ENCODE results near the gene MPRIP. TPM values are rescaled to one million over a fixed set of nuclear protein-coding genes. Genes with fewer than 3 reads are reported as not detected.
A peak's percentile ranks its signal among the peaks of the same experiment; 100 is the strongest.

MPRIP gene
- total and polyA plus RNA-seq, 8 donors: 80.2 to 518 (median 190) TPM

- intact Hi-C loops (cut with DNase I; ENCODE audit: low total_unique reads): no loop called here
- Histone ChIP-seq H3K9me3 (no peaks in the 10 kb centered on the region), H3K4me1 (peaks cover 40 to 58% (median 52%) of the 10 kb centered on the region in 4 donors), H3K4me3 (peak overlapping the region; percentile 53 to 79 (median 62)), H3K27me3 (no peaks in the 10 kb centered on the region), H3K27ac (peak overlapping the region; percentile 65 to 90 (median 77)), H3K36me3 (no peaks in the 10 kb centered on the region)
- TF ChIP-seq EP300 (IDR thresholded peaks at IDR 0.05) (no peak), POLR2AphosphoS5 (IDR thresholded peaks at IDR 0.05) (peak; percentile 49 to 77 (median 75)), CTCF (IDR thresholded peaks at IDR 0.05) (no peak)
- WGBS, 5 donors: 8 to 18% (median 9%) methylated on average over 19 to 44 of the region's 44 CpGs
- DNase-seq: peak; percentile 100
Measured at GRCh38 chr17:17041571-17042383, 480 bp upstream of the MPRIP start.

DNA sequence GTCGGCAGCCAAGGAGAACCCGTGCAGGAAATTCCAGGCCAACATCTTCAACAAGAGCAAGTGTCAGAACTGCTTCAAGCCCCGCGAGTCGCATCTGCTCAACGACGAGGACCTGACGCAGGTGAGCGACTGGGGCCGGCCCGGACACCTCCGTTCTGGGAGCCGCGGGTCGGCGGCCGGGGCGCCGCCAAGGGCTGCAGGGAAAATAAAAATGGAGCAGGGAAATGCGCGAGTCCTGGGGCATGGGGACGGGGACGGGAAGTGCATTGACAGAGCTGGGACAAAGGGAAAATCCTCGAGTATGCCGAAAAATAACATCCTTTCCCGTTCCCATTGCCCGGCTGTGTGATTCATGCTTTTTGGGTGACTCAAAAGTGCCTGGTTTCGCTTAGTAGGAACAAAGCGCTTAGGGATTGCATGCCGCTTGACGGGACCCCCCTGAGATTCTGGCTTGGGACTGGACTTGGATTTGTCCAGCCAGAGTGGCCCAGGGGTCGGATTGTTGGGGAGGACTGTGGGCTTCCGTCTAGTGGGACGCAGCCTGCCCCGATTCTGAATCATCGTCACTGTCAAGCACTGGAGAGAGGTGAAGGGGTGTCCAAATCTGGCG, 699 bp downstream of the MPRIP start:
- peak in 1 of 2 donors; percentile 55 for DNase-seq
- H3K4me1 ChIP-seq: peaks cover 51 to 64% (median 57%) of the 10 kb centered on the region in 4 donors

GRCh38 chr17:17043461-17044271, 1.4 kb downstream of the MPRIP start:
- DNase-seq: peak; percentile 23 to 52
- intact Hi-C loops (cut with DNase I; ENCODE audit: low total_unique reads): no loop called here
- H3K27me3 ChIP-seq: no peaks in the 10 kb centered on the region
- peak overlapping the region; percentile 66 to 79 (median 72) for H3K4me3 ChIP-seq
- TF ChIP-seq POLR2A (IDR thresholded peaks at IDR 0.05) (no peak), POLR2AphosphoS5 (IDR thresholded peaks at IDR 0.05) (peak in 1 of 3 donors; percentile 7)
- peak overlapping the region; percentile 80 to 91 (median 89) for H3K27ac ChIP-seq
- H3K4me1 ChIP-seq: peaks cover 51 to 71% (median 62%) of the 10 kb centered on the region in 4 donors
- no peaks in the 10 kb centered on the region for H3K36me3 ChIP-seq
- WGBS, 5 donors: 7 to 13% (median 9%) methylated on average over 19 of the region's 19 CpGs
- no peaks in the 10 kb centered on the region for H3K9me3 ChIP-seq

More for the DNA sequence above, 699 bp downstream of the MPRIP start:
- TF ChIP-seq POLR2A (IDR thresholded peaks at IDR 0.05): no peak
- peak in 1 of 3 donors; percentile 52 for TF ChIP-seq POLR2AphosphoS5 (IDR thresholded peaks at IDR 0.05)
- WGBS, 5 donors: 0 to 1% (median 0%) methylated on average over 31 to 37 of the region's 37 CpGs
- Histone ChIP-seq H3K9me3 (no peaks in the 10 kb centered on the region), H3K27ac (peak overlapping the region; percentile 80 to 91 (median 89)), H3K36me3 (no peaks in the 10 kb centered on the region), H3K4me3 (peak overlapping the region; percentile 66 to 79 (median 72)), H3K27me3 (no peaks in the 10 kb centered on the region)
- intact Hi-C loops (cut with DNase I; ENCODE audit: low total_unique reads): no loop called here

DNA sequence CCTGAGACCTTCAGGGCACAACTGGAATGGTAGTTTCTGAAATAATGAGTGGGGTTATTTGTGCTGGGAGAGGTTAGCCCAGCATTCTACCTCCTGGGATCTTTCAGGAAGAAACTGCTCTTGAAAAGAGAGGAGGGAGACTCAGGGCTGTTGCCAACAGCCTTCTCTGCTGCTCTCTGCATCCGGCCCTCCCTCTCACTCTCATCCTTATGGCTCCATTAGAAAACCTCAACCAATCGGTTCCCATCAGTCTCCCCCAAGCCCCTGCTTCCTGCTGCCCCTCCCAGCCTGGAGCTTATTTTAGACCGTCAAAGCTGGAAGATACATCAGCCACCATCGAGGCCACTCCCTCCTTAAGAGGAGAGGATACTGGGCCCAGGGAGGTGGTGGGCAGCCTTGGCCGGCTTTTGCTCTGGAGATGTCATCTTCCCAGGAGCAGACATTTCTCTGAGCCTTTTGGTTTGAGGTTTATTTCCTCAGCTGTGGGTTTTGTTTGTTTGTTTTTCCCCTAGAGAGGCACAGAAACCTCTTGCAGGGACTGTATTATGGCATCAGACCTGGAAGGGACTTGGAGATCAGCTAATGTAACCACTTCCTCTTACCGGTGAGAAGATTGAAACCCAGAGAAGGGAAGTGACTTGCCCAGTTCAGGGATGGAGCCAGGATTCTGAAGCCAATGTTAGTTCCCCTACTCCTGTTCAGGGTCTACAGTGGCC, 2.7 kb downstream of the MPRIP start:
- TF ChIP-seq EP300 (IDR thresholded peaks at IDR 0.05) (no peak), POLR2AphosphoS5 (IDR thresholded peaks at IDR 0.05) (peak in 1 of 3 donors; percentile 23)
- intact Hi-C loops (cut with DNase I; ENCODE audit: low total_unique reads): no loop called here
- Histone ChIP-seq H3K4me3 (peak overlapping the region; percentile 66 to 79 (median 72)), H3K36me3 (no peaks in the 10 kb centered on the region), H3K9me3 (no peaks in the 10 kb centered on the region), H3K4me1 (peaks cover 51 to 83% (median 68%) of the 10 kb centered on the region in 4 donors), H3K27me3 (no peaks in the 10 kb centered on the region), H3K27ac (peak overlapping the region; percentile 78 to 91 (median 89))
- peak; percentile 26 to 91 for DNase-seq
- WGBS, 5 donors: 2 to 7% (median 5%) methylated on average over 6 of the region's 6 CpGs

- peak overlapping the region in 3 of 5 donors; percentile 17 to 90 (median 38) for H3K27ac ChIP-seq
- peak in 1 of 2 donors; percentile 11 for DNase-seq
- no peak overlapping the region for H3K4me3 ChIP-seq
- intact Hi-C loops (cut with DNase I; ENCODE audit: low total_unique reads): no loop called here
- H3K9me3 ChIP-seq: no peaks in the 10 kb centered on the region
- TF ChIP-seq POLR2AphosphoS5 (IDR thresholded peaks at IDR 0.05): no peak
- no peak for TF ChIP-seq EP300 (IDR thresholded peaks at IDR 0.05)
- TF ChIP-seq CTCF (IDR thresholded peaks at IDR 0.05): no peak
- TF ChIP-seq POLR2A (IDR thresholded peaks at IDR 0.05): no peak
- H3K27me3 ChIP-seq: no peaks in the 10 kb centered on the region
- H3K36me3 ChIP-seq: no peaks in the 10 kb centered on the region
- WGBS, 5 donors: 72 to 83% (median 79%) methylated on average over 6 of the region's 6 CpGs
- H3K4me1 ChIP-seq: peaks cover 70 to 96% (median 81%) of the 10 kb centered on the region in 4 donors
Measured at GRCh38 chr17:17048106-17048505, 5.8 kb downstream of the MPRIP start.
